ENCODE results near the gene C2CD4D.

The C2CD4D gene

DNA sequence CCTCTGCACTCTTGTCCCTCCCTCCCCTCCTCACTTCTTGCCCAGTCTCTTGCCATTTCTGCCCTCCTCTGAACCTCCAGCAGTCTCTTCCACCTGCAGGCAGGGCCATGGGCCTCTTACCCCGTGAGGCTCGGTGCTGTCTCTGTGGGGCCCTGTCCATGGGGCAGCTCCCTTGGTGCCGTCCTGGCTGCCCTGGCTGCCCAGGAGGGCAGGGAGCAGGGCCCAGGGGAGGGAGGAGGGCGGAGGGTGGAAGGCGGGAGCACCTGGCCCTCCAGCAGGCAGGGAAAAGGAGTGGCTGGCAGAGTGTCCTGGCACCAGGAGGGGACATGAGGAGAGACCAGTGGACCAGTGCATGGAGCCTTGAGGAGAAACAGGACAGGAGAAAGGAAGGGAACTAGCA lies 8.0 kb downstream of the C2CD4D start, which contains the start of gene RORC:
RORC (minus strand) TSS at position 198 of the 400 bp plus-strand sequence; CDS start at position 160, 38 bp downstream.
- H3K4me1 Mint-ChIP-seq, result peaks cover 22% of the 10 kb centered on the region
- H3K4me3 Mint-ChIP-seq, result no peak within 1 kb of the TSS
- no peak for ATAC-seq
- H3K27ac Mint-ChIP-seq, result peak within 1 kb of the TSS; percentile 6
- no peaks in the 10 kb centered on the region for H3K9me3 Mint-ChIP-seq
- no peaks in the 10 kb centered on the region for H3K36me3 Mint-ChIP-seq
- H3K27me3 Mint-ChIP-seq, result peaks cover 38% of the 10 kb centered on the region

GRCh38 chr1:151831256-151831591 lies 8.4 kb downstream of the C2CD4D start:
- Mint-ChIP-seq H3K27ac (peak overlapping the region; percentile 6), H3K4me3 (no peak overlapping the region)

DNA sequence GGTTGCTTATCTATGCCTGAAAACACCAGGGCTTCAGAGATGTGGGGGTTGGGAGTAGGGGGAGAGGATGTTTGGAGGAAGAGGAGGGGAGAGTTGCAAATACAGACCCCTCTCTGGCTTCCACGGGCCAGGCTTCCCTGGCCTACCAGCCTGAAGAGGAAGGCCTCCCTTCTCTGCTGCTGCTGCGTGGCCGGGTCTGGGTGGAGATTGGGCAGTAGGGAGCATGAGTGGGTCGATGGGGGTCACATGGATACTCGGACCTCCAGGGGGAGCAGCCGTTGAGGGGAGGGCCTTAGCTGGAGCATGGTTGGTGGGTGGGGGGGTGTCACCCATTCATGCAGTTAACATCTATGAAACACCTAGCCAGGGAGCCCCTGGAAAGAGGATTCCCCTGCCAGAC lies 9.6 kb downstream of the C2CD4D start:
- peaks cover 32% of the 10 kb centered on the region for H3K27me3 Mint-ChIP-seq
- H3K4me1 Mint-ChIP-seq, result peaks cover 17% of the 10 kb centered on the region
- no peak for ATAC-seq
- H3K27ac Mint-ChIP-seq, result no peak overlapping the region
- H3K9me3 Mint-ChIP-seq, result no peaks in the 10 kb centered on the region
- no peaks in the 10 kb centered on the region for H3K36me3 Mint-ChIP-seq
- H3K4me3 Mint-ChIP-seq, result no peak overlapping the region

More at GRCh38 chr1:151831256-151831591, 8.4 kb downstream of the C2CD4D start:
- H3K4me1 Mint-ChIP-seq, result peaks cover 18% of the 10 kb centered on the region
- peaks cover 34% of the 10 kb centered on the region for H3K27me3 Mint-ChIP-seq
- no peaks in the 10 kb centered on the region for H3K36me3 Mint-ChIP-seq
- no peaks in the 10 kb centered on the region for H3K9me3 Mint-ChIP-seq
- ATAC-seq, result no peak

GRCh38 chr1:151829352-151830046 lies 10.1 kb downstream of the C2CD4D start:
- H3K4me3 Mint-ChIP-seq, result no peak overlapping the region
- H3K4me1 Mint-ChIP-seq, result peaks cover 17% of the 10 kb centered on the region
- ATAC-seq, result no peak
- no peak overlapping the region for H3K27ac Mint-ChIP-seq
- H3K27me3 Mint-ChIP-seq, result peaks cover 35% of the 10 kb centered on the region
- no peaks in the 10 kb centered on the region for H3K9me3 Mint-ChIP-seq
- no peaks in the 10 kb centered on the region for H3K36me3 Mint-ChIP-seq

- no peak overlapping the region for H3K4me3 Mint-ChIP-seq
- ATAC-seq, result no peak
Observed at GRCh38 chr1:151828921-151829320, 10.7 kb downstream of the C2CD4D start.

GRCh38 chr1:151827853-151828252 lies 11.8 kb downstream of the C2CD4D start:
- H3K4me3 Mint-ChIP-seq, result no peak overlapping the region
- H3K27me3 Mint-ChIP-seq, result peaks cover 46% of the 10 kb centered on the region
- no peaks in the 10 kb centered on the region for H3K9me3 Mint-ChIP-seq
- H3K27ac Mint-ChIP-seq, result no peak overlapping the region
- H3K4me1 Mint-ChIP-seq, result peaks cover 17% of the 10 kb centered on the region
- H3K36me3 Mint-ChIP-seq, result no peaks in the 10 kb centered on the region
- no peak for ATAC-seq

More at GRCh38 chr1:151828921-151829320, 10.7 kb downstream of the C2CD4D start:
- no peaks in the 10 kb centered on the region for H3K9me3 Mint-ChIP-seq
- peaks cover 41% of the 10 kb centered on the region for H3K27me3 Mint-ChIP-seq
- no peaks in the 10 kb centered on the region for H3K36me3 Mint-ChIP-seq
- no peak overlapping the region for H3K27ac Mint-ChIP-seq
- peaks cover 17% of the 10 kb centered on the region for H3K4me1 Mint-ChIP-seq

DNA sequence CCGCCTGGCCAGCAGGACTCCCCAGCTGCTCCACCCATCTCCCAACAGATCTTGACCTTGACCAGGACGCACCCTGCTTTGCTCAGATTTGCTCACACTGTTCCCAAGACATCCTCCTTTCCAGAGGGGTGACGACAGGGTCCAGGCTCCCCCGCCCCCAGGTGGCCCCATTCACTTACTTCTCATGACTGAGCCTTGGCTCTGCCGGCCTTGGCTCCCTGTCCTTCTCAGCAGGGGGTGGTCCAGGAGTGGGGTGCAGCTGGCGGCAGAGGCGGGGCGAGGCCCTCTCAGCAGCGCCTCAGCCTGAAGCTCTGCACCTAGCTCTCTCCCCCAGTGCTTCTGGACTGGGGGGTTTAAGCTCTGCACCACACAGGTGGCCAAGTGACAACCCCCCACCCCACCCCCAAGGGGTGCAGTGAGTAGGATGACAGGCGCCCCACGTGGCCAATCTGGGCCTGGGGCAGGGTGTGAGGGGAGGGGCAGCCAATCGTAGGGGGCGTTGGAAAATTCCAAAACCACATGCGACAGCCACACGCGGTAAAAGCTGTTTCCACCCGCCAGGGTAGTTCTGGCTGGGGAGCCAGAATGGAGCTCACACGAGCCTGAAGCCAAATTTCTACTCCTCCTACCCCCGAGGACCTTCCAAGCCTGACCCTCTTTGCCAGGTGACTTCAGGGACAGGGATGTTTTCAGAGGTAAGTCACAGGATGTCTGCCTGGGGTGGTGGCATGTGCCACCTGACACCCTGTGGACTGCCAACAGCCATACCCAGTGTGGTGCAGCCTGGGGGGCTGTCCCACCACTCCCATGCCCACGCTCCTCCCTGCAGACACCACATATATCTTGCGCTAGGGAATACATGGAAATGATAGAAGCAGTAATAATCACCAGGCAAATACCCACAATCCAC lies 13.6 kb downstream of the C2CD4D start:
- no peaks in the 10 kb centered on the region for H3K36me3 Mint-ChIP-seq
- H3K27ac Mint-ChIP-seq, result no peak overlapping the region
- peaks cover 22% of the 10 kb centered on the region for H3K4me1 Mint-ChIP-seq
- H3K4me3 Mint-ChIP-seq, result no peak overlapping the region
- ATAC-seq, result no peak
- H3K27me3 Mint-ChIP-seq, result peaks cover 31% of the 10 kb centered on the region
- no peaks in the 10 kb centered on the region for H3K9me3 Mint-ChIP-seq

DNA sequence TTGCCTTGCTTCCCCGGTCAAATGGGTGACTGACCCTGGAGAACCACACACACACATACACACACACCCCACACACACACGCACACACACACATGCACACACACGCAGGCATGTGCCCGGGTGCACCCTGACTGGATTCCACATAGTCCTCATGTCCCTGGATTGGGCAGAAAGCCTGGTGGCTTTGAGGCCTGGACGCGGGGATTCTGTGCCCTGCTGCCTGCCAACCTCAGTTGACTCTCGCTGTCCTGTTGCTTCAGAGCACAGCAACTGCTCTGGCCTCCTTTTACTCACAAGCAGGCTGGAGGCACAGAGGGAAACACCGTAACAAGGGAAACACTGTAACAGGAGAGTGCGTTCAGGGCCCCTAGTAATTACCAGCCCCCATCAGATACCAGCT lies 14.4 kb downstream of the C2CD4D start:
- Mint-ChIP-seq H3K4me1 (peaks cover 18% of the 10 kb centered on the region), H3K4me3 (no peak overlapping the region), H3K9me3 (no peaks in the 10 kb centered on the region), H3K27ac (no peak overlapping the region), H3K27me3 (peaks cover 28% of the 10 kb centered on the region), H3K36me3 (no peaks in the 10 kb centered on the region)
- ATAC-seq, result no peak

- Mint-ChIP-seq H3K27ac (no peak overlapping the region), H3K4me1 (peaks cover 7% of the 10 kb centered on the region)
Observed at GRCh38 chr1:151823175-151823574, 16.4 kb downstream of the C2CD4D start.

GRCh38 chr1:151822404-151822803 lies 17.2 kb downstream of the C2CD4D start:
- H3K36me3 Mint-ChIP-seq, result no peaks in the 10 kb centered on the region
- no peaks in the 10 kb centered on the region for H3K9me3 Mint-ChIP-seq
- H3K4me3 Mint-ChIP-seq, result no peak overlapping the region
- H3K4me1 Mint-ChIP-seq, result peaks cover 7% of the 10 kb centered on the region
- no peak overlapping the region for H3K27ac Mint-ChIP-seq
- H3K27me3 Mint-ChIP-seq, result peaks cover 17% of the 10 kb centered on the region
- peak; percentile 38 for ATAC-seq

More at GRCh38 chr1:151823175-151823574, 16.4 kb downstream of the C2CD4D start:
- H3K9me3 Mint-ChIP-seq, result no peaks in the 10 kb centered on the region
- no peak overlapping the region for H3K4me3 Mint-ChIP-seq
- peaks cover 14% of the 10 kb centered on the region for H3K27me3 Mint-ChIP-seq
- no peak for ATAC-seq
- H3K36me3 Mint-ChIP-seq, result no peaks in the 10 kb centered on the region

DNA sequence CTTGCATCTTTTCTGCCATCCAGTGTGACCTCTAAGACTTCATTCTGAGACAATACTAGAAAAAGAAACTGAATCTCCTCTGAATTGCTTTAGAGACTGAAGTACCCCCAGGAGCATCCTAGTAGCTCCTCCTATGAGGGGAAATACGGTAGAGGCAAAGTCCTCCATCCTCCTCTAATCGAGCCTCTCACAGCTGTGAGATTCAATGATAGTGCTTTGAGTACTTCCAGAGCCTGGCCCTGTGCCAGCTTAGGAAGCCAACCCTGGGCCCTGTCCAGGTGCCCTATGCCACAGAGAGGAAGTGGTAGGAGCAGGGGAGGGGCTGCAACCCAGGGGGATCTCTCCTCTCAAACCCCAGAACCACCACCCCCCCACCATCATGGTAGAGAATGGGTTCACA lies 18.7 kb downstream of the C2CD4D start:
- peaks cover 7% of the 10 kb centered on the region for H3K4me1 Mint-ChIP-seq

DNA sequence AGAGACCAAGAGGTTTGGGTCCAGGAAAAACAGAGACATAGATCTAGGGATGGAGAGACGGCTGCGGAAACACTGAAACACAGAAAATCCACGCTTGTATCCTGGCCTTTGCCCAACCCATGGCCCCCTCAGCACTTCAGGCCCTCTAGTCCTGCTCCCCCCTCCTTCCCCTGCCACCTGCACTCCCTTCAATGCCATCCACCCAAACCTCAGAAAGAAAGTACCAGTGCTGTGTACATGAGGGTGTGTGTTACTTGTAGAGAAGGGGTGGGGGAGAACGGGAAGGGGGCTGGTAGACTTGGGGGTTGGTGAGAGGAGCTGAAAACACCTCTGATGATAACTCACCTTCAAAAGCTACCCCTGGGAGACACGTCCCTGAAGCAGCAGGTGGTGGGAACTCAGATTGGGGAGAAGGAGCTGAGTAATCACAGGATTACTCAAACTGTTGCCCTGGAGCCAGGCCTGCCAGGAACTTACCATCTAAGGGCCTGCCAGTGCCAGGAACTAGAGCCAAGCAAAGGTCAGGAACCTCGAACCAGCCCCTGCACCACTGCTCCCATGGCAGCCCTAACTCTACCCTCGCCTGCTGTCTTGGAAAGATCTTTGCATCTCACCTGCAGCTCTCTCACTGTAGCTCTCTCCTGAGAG lies 19.5 kb downstream of the C2CD4D start:
- no peaks in the 10 kb centered on the region for H3K9me3 Mint-ChIP-seq
- H3K4me1 Mint-ChIP-seq, result peaks cover 7% of the 10 kb centered on the region
- H3K4me3 Mint-ChIP-seq, result no peak overlapping the region
- peaks cover 40% of the 10 kb centered on the region for H3K27me3 Mint-ChIP-seq
- no peak for ATAC-seq
- H3K27ac Mint-ChIP-seq, result no peak overlapping the region
- H3K36me3 Mint-ChIP-seq, result no peaks in the 10 kb centered on the region

More for the DNA sequence above, 18.7 kb downstream of the C2CD4D start:
- Mint-ChIP-seq H3K27me3 (peaks cover 31% of the 10 kb centered on the region), H3K9me3 (no peaks in the 10 kb centered on the region), H3K36me3 (no peaks in the 10 kb centered on the region), H3K27ac (no peak overlapping the region), H3K4me3 (no peak overlapping the region)
- no peak for ATAC-seq

GRCh38 chr1:151819227-151819835 lies 20.3 kb downstream of the C2CD4D start:
- Mint-ChIP-seq H3K27ac (no peak overlapping the region), H3K4me3 (no peak overlapping the region), H3K4me1 (peaks cover 7% of the 10 kb centered on the region), H3K36me3 (no peaks in the 10 kb centered on the region), H3K9me3 (no peaks in the 10 kb centered on the region), H3K27me3 (peaks cover 42% of the 10 kb centered on the region)
- no peak for ATAC-seq

GRCh38 chr1:151817353-151817730 lies 22.3 kb downstream of the C2CD4D start:
- ATAC-seq, result no peak
- Mint-ChIP-seq H3K36me3 (no peaks in the 10 kb centered on the region), H3K27me3 (peaks cover 33% of the 10 kb centered on the region), H3K9me3 (no peaks in the 10 kb centered on the region), H3K27ac (no peak overlapping the region), H3K4me3 (no peak overlapping the region), H3K4me1 (peaks cover 4% of the 10 kb centered on the region)

All from stimulated activated memory B cell treated with anti-CD40 and anti-IgM and Interleukin-4, amounts not matched to agents 10 μg/mL and 1 μg/mL and 100 μg/mL, for 72 hours (primary cell).